ENCODE results near the gene SLC16A5.

DNA sequence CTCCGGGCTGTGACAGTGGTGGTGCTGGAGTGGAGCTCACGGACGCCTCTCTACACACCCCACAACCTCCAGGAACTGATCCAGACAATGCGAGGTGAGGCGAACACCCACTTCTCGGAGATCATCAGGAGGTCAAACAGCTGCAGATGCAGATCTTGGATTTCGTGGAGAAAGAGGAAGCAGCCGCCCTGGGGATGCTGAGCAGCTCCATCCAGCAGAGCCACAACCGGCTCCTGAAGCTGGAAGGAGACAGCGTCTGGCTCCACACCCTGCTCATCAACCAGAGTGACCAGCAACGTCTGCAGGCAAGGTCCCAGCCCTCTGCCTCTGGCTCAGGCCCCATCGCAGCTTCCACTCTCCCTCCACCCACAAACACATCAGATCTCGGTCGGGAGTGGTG is 13.2 kb upstream of the SLC16A5 start:
- TF ChIP-seq, protein P1, sequence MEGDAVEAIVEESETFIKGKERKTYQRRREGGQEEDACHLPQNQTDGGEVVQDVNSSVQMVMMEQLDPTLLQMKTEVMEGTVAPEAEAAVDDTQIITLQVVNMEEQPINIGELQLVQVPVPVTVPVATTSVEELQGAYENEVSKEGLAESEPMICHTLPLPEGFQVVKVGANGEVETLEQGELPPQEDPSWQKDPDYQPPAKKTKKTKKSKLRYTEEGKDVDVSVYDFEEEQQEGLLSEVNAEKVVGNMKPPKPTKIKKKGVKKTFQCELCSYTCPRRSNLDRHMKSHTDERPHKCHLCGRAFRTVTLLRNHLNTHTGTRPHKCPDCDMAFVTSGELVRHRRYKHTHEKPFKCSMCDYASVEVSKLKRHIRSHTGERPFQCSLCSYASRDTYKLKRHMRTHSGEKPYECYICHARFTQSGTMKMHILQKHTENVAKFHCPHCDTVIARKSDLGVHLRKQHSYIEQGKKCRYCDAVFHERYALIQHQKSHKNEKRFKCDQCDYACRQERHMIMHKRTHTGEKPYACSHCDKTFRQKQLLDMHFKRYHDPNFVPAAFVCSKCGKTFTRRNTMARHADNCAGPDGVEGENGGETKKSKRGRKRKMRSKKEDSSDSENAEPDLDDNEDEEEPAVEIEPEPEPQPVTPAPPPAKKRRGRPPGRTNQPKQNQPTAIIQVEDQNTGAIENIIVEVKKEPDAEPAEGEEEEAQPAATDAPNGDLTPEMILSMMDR (IDR thresholded peaks at IDR 0.05): no peak
- no peak for TF ChIP-seq EZH2 (IDR thresholded peaks at IDR 0.05; ENCODE audit: borderline replicate concordance, insufficient read depth, low read depth, low read length, poor library complexity, severe bottlenecking)
